Erythroblast (primary cell): Measurements from ENCODE around the gene CYTIP.

Source experiments
- GATA1 ChIP-seq: IDR thresholded peaks from 2 replicates; pipeline ENCODE4 v1.6.1; 2011; ENCODE audit warnings: low read depth, mild to moderate bottlenecking, control low read depth, low read length, moderate library complexity
- POLR2A ChIP-seq: IDR thresholded peaks from 2 replicates; pipeline ENCODE4 v1.6.1; 2011; ENCODE audit warnings: mild to moderate bottlenecking, low read length

DNA sequence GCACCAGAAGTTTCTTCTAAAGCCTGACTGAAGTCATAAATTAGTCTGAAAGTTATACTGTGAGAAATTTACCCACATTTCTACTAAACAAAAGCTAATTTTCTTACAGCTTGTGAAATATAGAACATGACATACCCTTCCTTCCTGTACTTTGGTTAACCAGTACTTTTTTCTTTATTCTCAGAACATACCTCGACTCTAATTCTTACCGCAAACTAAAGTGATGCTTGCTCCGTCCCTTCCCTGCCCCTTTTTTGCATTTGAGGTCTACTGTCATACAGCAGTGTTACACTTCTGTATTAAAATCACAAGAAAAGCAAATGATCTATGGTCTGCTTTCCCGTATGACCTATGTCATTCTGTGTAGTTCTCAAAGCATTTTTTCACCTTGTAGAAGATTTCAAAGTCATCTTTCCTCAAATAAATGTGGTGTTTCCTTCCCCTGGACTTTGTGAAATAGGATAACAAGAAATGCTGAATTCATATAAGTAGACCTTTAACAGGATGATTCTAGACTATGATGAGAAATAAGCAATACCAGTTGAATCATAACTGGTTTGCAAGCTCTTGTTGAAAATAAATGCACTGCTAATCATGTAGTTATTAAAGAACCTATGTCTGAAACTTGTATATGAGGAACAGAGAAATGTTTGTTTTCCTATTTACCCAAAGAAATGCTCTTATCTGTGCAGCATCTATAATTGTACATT is 30.4 kb downstream of the CYTIP start:
- TF ChIP-seq POLR2A (no peak), GATA1 (no peak)
